GM20000 (cell line): ENCODE measurements around the gene BDKRB1.

Experiments used
- DNase-seq: peaks from one replicate; pipeline ENCODE4 v3.0.0; 2012; ENCODE audit warnings: low spot score
- TF ChIP-seq, protein P1 (sequence below): IDR thresholded peaks from 2 replicates; pipeline ENCODE4 v1.5.1; 2012; ENCODE audit warnings: mild to moderate bottlenecking, control low read depth; ENCODE audit errors: extremely low read depth, missing control alignments

BDKRB1 gene

DNA sequence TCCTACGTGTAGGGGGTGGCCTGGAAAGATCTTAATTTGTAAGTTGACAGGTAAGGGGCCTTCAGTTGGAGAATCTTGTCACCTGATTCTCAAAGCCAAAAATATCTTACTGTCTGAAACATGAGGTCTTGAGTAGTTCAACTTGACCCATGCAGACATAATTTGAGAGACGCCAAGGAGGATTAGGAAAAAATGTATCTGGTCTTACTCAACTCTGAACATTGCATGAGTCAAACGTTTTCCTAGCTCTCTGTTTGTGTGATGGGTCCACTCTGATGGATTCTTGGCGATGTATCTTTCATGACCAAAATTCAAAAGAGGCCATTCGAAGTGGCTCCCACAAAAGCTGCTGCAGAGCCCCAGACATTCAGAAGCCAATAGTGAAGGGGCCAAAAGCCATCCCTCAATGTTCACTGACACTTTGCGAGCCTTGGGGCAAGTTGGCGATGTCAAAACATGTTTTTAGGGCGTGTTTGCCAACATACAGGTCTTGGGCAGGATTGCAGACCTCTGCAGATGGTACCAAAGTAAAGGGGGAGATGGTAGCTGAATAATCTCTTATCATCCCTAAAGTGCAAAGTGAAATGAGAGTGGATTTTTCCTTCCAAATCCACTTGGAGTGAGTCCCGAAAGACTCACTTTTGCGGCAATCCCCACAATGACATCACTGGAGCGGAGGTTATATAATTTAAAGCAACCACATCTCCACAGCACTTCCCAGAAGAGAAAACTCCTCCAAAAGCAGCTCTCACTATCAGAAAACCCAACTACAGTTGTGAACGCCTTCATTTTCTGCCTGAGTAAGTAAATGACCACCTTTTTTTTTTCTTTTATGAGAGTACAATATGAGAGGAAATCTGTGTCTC lies at the start of gene BDKRB1:
Gene BDKRB1, plus strand, starts transcription at position 710 of the 866 bp plus-strand sequence. CDS start 7,473 bp downstream, outside the sequence.
- no peak for DNase-seq
- TF ChIP-seq, protein P1, sequence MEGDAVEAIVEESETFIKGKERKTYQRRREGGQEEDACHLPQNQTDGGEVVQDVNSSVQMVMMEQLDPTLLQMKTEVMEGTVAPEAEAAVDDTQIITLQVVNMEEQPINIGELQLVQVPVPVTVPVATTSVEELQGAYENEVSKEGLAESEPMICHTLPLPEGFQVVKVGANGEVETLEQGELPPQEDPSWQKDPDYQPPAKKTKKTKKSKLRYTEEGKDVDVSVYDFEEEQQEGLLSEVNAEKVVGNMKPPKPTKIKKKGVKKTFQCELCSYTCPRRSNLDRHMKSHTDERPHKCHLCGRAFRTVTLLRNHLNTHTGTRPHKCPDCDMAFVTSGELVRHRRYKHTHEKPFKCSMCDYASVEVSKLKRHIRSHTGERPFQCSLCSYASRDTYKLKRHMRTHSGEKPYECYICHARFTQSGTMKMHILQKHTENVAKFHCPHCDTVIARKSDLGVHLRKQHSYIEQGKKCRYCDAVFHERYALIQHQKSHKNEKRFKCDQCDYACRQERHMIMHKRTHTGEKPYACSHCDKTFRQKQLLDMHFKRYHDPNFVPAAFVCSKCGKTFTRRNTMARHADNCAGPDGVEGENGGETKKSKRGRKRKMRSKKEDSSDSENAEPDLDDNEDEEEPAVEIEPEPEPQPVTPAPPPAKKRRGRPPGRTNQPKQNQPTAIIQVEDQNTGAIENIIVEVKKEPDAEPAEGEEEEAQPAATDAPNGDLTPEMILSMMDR: no peak

- TF ChIP-seq, protein P1: no peak
- DNase-seq: no peak
These were observed 49.5 kb upstream of the BDKRB1 start for GRCh38 chr14:96206461-96206860.

DNA sequence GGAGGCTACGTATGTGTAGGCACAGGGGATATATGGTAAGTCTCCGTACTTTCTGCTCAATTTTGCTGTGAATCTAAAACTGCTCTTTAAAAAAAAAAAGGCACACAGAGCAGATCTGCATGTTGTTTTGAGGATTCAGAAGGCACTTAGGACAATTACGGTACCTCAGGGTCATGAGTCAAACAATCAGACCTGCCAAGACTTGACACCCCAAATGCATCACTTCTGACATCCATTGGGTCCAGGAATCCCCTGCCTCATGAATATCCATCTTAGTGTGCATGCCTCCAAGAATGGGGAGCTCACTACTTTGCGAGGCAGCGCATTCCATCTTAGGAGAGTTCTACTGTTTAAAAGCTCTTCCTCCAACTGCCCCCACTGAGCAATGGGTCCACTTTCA lies 48.3 kb upstream of the BDKRB1 start:
- TF ChIP-seq, protein P1: no peak
- DNase-seq: no peak

GRCh38 chr14:96208739-96209138 lies 47.3 kb upstream of the BDKRB1 start:
- TF ChIP-seq, protein P1: no peak
- DNase-seq: no peak

DNA sequence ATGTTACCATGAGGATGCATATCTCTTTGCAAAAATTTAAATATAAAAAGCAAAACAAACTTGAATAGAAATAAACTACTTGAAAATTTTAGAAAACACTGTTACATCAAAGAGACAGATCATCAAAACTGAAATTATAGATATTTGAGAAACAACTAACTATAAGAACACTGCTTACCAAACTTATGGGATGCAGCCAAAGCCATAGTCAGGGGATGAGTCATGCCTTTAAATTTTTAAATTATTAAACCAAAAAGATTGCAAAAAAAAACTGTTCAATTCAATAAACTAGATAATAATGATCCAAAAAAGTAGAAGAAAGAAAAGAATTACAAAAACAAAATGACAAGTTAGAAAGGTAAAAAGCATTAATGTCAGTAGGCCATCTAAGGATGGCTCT lies 43.9 kb upstream of the BDKRB1 start:
- DNase-seq: no peak
- TF ChIP-seq, protein P1: no peak

DNA sequence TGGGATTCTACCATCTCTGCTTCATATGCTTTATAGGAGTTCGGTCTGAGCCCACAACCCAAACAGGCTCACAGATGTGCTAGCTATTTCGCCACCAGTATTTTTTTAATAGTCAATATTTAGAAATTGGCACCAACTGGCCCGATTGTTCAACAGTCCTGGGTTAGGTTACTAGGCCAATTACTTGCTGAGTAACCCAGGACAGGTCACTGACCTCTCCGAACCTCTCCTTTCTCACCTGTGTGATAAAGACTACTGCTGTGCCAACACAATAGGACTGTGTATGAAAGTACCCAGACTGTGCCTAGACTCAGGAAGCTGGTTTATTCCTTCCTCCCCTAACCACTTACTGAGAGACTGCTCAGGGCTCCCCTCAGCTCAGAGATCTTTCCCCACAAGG lies 43.1 kb upstream of the BDKRB1 start:
- TF ChIP-seq, protein P1: no peak
- no peak for DNase-seq

- TF ChIP-seq, protein P1: no peak
These were observed 42.0 kb upstream of the BDKRB1 start for GRCh38 chr14:96213871-96214465.

More at GRCh38 chr14:96213871-96214465, 42.0 kb upstream of the BDKRB1 start:
- DNase-seq: no peak
